ENCODE data around the gene INKA2. TPM values are rescaled to one million over a fixed set of nuclear protein-coding genes. Genes with fewer than 3 reads are reported as not detected.

INKA2 gene
- total RNA-seq, 1 donor from 2014 or later: 5.6 TPM

DNA sequence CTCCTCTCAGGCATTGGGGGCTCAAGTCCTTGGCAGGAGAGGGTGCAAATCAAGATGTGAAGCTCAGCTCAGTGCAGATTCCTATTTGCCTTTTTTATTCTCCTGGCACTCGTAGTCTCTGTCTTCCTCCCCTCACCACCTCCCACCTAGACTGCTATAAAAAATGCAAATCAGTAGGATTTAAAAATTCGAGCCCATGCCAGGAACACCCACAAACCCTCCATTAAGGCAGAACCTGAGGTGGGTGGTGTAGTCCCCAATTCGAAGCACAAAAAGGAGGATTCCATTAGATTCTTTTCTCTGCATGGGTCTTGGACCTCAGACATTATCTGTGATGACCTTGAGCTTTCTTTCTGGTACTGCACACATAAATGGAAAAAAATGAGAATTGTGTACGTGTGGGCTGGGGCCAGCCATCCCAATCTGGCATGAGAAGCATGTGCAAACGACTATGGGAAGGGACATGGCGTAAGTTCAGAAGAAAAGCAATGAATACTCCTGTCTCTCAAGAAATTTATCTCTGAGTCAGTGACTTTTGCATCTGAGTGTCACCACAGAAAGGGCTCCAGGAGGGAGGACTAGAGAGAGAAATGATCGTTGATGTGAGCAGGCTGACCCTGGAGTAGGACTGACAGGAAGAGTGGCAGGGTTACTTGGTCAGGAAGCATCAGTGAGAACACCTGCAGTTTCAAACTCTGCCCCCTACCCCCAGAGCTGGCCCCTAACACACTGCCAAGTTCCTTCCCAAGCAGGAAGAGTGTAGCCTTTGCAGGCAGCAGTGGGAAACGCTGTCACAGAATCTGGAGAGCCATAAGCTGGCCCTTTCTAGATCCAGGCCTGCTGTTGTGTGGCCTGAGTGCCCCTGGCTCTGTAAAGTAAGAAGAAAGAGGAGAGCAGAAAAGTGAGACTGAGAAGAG, 1.7 kb downstream of the INKA2 start:
- no peak for DNase-seq (ENCODE audit: low spot score)
- H3K27ac Mint-ChIP-seq (ENCODE audit: unreplicated experiment): peak overlapping the region; percentile 90
- no peaks in the 10 kb centered on the region for H3K9me3 Mint-ChIP-seq (ENCODE audit: unreplicated experiment)
- TF ChIP-seq, protein P1, sequence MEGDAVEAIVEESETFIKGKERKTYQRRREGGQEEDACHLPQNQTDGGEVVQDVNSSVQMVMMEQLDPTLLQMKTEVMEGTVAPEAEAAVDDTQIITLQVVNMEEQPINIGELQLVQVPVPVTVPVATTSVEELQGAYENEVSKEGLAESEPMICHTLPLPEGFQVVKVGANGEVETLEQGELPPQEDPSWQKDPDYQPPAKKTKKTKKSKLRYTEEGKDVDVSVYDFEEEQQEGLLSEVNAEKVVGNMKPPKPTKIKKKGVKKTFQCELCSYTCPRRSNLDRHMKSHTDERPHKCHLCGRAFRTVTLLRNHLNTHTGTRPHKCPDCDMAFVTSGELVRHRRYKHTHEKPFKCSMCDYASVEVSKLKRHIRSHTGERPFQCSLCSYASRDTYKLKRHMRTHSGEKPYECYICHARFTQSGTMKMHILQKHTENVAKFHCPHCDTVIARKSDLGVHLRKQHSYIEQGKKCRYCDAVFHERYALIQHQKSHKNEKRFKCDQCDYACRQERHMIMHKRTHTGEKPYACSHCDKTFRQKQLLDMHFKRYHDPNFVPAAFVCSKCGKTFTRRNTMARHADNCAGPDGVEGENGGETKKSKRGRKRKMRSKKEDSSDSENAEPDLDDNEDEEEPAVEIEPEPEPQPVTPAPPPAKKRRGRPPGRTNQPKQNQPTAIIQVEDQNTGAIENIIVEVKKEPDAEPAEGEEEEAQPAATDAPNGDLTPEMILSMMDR (IDR thresholded peaks at IDR 0.05; ENCODE audit: unreplicated experiment): no peak
- peaks cover 19% of the 10 kb centered on the region for H3K4me1 Mint-ChIP-seq (ENCODE audit: unreplicated experiment)
- peaks cover 23% of the 10 kb centered on the region for H3K36me3 Mint-ChIP-seq (ENCODE audit: low read depth, unreplicated experiment)
- peak overlapping the region; percentile 94 for H3K4me3 Mint-ChIP-seq (ENCODE audit: unreplicated experiment)
- peaks cover 22% of the 10 kb centered on the region for H3K27me3 Mint-ChIP-seq (ENCODE audit: unreplicated experiment)

DNA sequence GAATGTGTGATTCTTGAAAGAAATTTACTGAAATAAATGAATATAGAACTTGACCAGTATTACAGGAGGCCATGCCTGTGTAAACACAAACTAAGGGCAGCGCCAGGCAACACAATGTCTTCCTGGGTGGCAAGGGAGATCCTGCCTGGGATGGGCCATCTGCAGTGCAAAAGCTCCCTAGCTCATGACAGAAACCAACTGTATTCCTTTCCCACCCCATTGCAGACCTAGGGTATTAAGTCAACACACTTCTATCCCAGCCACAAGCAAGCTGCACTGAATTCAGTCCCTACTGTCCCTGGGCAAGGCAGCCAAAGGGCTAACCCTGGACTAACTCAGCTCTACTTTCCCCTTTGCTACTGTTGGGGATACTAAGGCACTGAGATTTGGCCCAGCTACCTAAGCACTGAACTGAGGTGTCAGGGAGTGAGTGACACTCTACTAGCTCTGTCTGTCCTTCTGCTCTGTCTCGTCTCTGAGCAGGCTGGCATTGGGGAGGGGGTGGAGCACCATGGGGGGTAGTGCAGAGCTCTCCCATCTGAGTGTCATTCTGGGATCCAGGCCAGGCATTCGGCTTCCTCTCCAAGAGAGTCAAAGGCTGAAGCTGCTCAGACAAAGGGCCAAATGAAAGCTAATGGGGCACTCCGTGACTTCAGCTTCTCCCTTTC, 2.5 kb downstream of the INKA2 start:
- Mint-ChIP-seq H3K36me3 (ENCODE audit: low read depth, unreplicated experiment) (peaks cover 25% of the 10 kb centered on the region), H3K4me1 (ENCODE audit: unreplicated experiment) (peaks cover 19% of the 10 kb centered on the region), H3K4me3 (ENCODE audit: unreplicated experiment) (no peak overlapping the region), H3K9me3 (ENCODE audit: unreplicated experiment) (no peaks in the 10 kb centered on the region), H3K27ac (ENCODE audit: unreplicated experiment) (no peak overlapping the region), H3K27me3 (ENCODE audit: unreplicated experiment) (peaks cover 22% of the 10 kb centered on the region)
- DNase-seq (ENCODE audit: low spot score): no peak
- TF ChIP-seq, protein P1 (IDR thresholded peaks at IDR 0.05; ENCODE audit: unreplicated experiment): no peak

DNA sequence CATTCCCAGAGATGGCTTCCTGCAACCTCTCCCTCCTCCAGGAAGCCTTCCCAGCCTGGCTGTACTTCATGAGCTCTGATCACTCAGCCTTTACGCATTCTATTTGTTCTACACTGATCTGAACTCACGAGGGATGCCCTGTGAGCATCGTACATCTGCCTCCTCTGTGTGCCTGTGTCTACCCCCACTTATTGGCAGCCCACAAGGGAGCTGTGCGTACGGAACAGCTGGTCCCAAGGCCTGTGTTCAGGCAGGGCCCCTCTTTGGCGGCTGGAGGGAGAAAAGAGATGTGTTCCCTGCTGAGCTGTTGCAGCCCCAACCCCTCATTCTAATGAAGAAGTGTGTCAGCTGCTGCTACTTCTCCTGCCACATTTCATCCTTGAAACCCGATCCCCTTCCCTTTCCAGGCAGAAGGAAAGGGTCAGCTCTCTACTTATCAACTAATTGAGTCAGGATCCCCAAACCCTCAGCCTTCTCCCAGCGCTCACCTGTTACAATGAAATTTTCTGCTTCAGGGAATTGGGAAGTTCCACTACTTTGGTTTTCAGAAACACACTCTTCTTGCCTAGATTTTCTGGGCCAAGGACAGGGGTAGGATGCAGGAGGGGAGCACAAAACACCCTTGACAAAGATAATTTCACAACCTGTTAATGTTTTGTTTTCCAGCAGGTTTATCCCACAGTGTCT, 3.2 kb downstream of the INKA2 start:
- Mint-ChIP-seq H3K27ac (ENCODE audit: unreplicated experiment) (no peak overlapping the region), H3K27me3 (ENCODE audit: unreplicated experiment) (peaks cover 21% of the 10 kb centered on the region), H3K36me3 (ENCODE audit: low read depth, unreplicated experiment) (peaks cover 25% of the 10 kb centered on the region), H3K4me1 (ENCODE audit: unreplicated experiment) (peaks cover 19% of the 10 kb centered on the region), H3K9me3 (ENCODE audit: unreplicated experiment) (no peaks in the 10 kb centered on the region), H3K4me3 (ENCODE audit: unreplicated experiment) (no peak overlapping the region)
- no peak for DNase-seq (ENCODE audit: low spot score)
- TF ChIP-seq, protein P1 (IDR thresholded peaks at IDR 0.05; ENCODE audit: unreplicated experiment): no peak

DNA sequence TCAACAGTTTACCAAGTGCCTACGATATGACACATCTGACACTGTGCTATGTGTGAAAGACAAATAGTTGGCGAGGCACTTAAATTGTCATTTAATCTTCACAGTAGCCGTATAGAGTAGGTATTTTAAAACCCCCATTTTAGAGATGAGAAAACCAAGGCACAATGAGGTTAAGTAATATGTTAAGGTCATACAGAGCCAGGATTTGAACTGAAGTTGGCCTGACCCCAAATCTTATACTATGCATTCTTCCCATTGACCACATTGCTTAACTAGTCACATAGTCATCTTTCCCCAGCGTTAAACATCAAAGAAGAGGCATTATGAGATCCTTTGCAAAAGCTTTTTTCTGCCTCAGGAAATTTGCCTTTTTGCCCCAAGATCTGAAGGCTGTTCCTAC, 3.9 kb downstream of the INKA2 start:
- H3K27me3 Mint-ChIP-seq (ENCODE audit: unreplicated experiment): peaks cover 19% of the 10 kb centered on the region
- H3K4me1 Mint-ChIP-seq (ENCODE audit: unreplicated experiment): peaks cover 25% of the 10 kb centered on the region

More for the DNA sequence above, 3.9 kb downstream of the INKA2 start:
- no peak for DNase-seq (ENCODE audit: low spot score)
- H3K27ac Mint-ChIP-seq (ENCODE audit: unreplicated experiment): no peak overlapping the region
- H3K9me3 Mint-ChIP-seq (ENCODE audit: unreplicated experiment): no peaks in the 10 kb centered on the region
- peaks cover 28% of the 10 kb centered on the region for H3K36me3 Mint-ChIP-seq (ENCODE audit: low read depth, unreplicated experiment)
- no peak overlapping the region for H3K4me3 Mint-ChIP-seq (ENCODE audit: unreplicated experiment)
- TF ChIP-seq, protein P1 (IDR thresholded peaks at IDR 0.05; ENCODE audit: unreplicated experiment): no peak

Measured in endothelial cell (in vitro differentiated cells).